Stimulated activated CD4-positive, alpha-beta T cell treated with anti-CD3 and anti-CD28 coated beads, Interleukin-1b, Interleukin-23, amount 100 ng/mL, for 1 hour (primary cell): ENCODE measurements around the gene OVCA2.
A peak's percentile ranks its signal among the peaks of the same experiment; 100 is the strongest.

Source experiments
- DNase-seq, 2 donors: peaks; one replicate each; pipeline ENCODE4 v3.0.0-alpha.2; 2020; ENCODE audit warnings: low read depth in 2 of 2

The OVCA2 gene

GRCh38 chr17:2054262-2054511 is 12.4 kb downstream of the OVCA2 start:
- DNase-seq = no peak

- DNase-seq = peak in 1 of 2 donors; percentile 67
These were observed 12.9 kb downstream of the OVCA2 start, which contains the start of gene HIC1 for GRCh38 chr17:2054512-2055291. Gene HIC1, plus strand, starts transcription at chr17:2055103. Its CDS starts 1,588 bp downstream, at chr17:2056691.

- DNase-seq = no peak
These were observed 13.7 kb downstream of the OVCA2 start for GRCh38 chr17:2055292-2056205.

GRCh38 chr17:2056206-2057174 is 14.7 kb downstream of the OVCA2 start:
- DNase-seq = no peak

- no peak for DNase-seq
These were observed 15.4 kb downstream of the OVCA2 start for GRCh38 chr17:2057175-2057759.

GRCh38 chr17:2057760-2058585 is 16.2 kb downstream of the OVCA2 start:
- DNase-seq = no peak

GRCh38 chr17:2058586-2059546 is 17.0 kb downstream of the OVCA2 start:
- DNase-seq = no peak

GRCh38 chr17:2059547-2060384 is 17.9 kb downstream of the OVCA2 start:
- no peak for DNase-seq

- DNase-seq = no peak
These were observed 18.5 kb downstream of the OVCA2 start for GRCh38 chr17:2060385-2060658.

GRCh38 chr17:2060681-2061440 is 19.0 kb downstream of the OVCA2 start:
- DNase-seq = no peak

- DNase-seq = no peak
These were observed 19.7 kb downstream of the OVCA2 start for GRCh38 chr17:2061441-2061958.

- DNase-seq = no peak
These were observed 20.9 kb downstream of the OVCA2 start for GRCh38 chr17:2062571-2063183.

GRCh38 chr17:2063261-2064146 is 21.7 kb downstream of the OVCA2 start:
- no peak for DNase-seq

GRCh38 chr17:2064147-2064489 is 22.3 kb downstream of the OVCA2 start:
- no peak for DNase-seq

GRCh38 chr17:2064520-2064971 is 22.7 kb downstream of the OVCA2 start:
- no peak for DNase-seq
